Tibial nerve (tissue), 4 donors: ENCODE measurements around the gene OGFR.

Source experiments
- EP300 ChIP-seq, 2 donors: sonication (generic); formaldehyde crosslinking; IDR thresholded peaks; one replicate each; pipeline ENCODE4 v1.6.1; 2017; ENCODE audit warnings: antibody characterized with exemption in 2 of 2, mild to moderate bottlenecking in 1 of 2
- POLR2A ChIP-seq, 2 donors: fragments of 450-650 bp; IDR thresholded peaks; one replicate each; pipeline ENCODE4 v1.6.1; 2017; ENCODE audit warnings: antibody characterized with exemption in 2 of 2, mild to moderate bottlenecking in 2 of 2, moderate library complexity in 2 of 2
- TF ChIP-seq, protein P1 (sequence below), 5 experiments: fragments of 200-600 bp in 3 of 5; fragments of 450-650 bp in 2 of 5; sonication (generic) in 3 of 5; IDR thresholded peaks; one replicate each; pipeline ENCODE4 v1.5.1; 2016 to 2019; ENCODE audit warnings: antibody characterized with exemption in 5 of 5, mild to moderate bottlenecking in 3 of 5, moderate library complexity in 2 of 5

DNA sequence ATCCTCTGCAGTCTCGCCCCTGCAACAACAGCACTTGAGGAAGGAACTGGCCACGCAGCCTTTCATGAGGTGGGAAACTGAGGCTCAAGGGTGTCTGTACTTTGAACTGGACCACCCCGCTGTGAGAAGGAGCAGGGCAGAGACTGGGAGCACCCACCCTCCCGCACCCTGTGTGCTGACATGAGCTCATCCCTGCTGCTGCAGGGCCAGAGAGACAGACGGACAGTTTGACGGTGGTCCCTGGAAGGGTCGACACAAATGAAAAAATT, 25.3 kb upstream of the OGFR start:
- TF ChIP-seq, protein P1, sequence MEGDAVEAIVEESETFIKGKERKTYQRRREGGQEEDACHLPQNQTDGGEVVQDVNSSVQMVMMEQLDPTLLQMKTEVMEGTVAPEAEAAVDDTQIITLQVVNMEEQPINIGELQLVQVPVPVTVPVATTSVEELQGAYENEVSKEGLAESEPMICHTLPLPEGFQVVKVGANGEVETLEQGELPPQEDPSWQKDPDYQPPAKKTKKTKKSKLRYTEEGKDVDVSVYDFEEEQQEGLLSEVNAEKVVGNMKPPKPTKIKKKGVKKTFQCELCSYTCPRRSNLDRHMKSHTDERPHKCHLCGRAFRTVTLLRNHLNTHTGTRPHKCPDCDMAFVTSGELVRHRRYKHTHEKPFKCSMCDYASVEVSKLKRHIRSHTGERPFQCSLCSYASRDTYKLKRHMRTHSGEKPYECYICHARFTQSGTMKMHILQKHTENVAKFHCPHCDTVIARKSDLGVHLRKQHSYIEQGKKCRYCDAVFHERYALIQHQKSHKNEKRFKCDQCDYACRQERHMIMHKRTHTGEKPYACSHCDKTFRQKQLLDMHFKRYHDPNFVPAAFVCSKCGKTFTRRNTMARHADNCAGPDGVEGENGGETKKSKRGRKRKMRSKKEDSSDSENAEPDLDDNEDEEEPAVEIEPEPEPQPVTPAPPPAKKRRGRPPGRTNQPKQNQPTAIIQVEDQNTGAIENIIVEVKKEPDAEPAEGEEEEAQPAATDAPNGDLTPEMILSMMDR (IDR thresholded peaks at IDR 0.05): no peak
- TF ChIP-seq POLR2A (IDR thresholded peaks at IDR 0.05) (no peak), EP300 (IDR thresholded peaks at IDR 0.05) (no peak)
